ENCODE measurements around the gene PKHD1.

The PKHD1 gene

DNA sequence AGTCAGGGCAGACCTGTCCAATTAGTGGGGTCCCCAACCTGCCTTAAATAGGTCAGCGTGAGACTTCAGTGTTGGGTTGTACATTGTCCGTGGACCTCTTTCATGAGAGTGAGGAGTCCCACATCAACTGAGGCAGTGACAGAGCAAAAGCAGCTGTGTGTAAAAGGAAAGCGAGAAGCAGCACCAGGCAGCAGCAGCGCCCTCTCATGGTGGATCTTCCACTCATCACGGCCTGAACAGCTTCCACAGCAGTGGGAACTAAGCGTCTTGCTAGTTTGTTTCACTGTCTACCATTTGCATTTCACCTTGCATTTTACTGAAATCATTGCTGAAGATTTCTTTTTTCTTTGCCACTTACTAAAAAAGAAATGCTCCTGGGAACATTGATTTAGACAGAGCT lies 333.8 kb downstream of the PKHD1 start:
- no peak for DNase-seq (ENCODE audit: low read depth)
- H3K4me3 ChIP-seq (ENCODE audit: control insufficient read depth, low read depth, low read length) = no peak overlapping the region
- TF ChIP-seq, protein P1, sequence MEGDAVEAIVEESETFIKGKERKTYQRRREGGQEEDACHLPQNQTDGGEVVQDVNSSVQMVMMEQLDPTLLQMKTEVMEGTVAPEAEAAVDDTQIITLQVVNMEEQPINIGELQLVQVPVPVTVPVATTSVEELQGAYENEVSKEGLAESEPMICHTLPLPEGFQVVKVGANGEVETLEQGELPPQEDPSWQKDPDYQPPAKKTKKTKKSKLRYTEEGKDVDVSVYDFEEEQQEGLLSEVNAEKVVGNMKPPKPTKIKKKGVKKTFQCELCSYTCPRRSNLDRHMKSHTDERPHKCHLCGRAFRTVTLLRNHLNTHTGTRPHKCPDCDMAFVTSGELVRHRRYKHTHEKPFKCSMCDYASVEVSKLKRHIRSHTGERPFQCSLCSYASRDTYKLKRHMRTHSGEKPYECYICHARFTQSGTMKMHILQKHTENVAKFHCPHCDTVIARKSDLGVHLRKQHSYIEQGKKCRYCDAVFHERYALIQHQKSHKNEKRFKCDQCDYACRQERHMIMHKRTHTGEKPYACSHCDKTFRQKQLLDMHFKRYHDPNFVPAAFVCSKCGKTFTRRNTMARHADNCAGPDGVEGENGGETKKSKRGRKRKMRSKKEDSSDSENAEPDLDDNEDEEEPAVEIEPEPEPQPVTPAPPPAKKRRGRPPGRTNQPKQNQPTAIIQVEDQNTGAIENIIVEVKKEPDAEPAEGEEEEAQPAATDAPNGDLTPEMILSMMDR (IDR thresholded peaks at IDR 0.05; ENCODE audit: control insufficient read depth, insufficient read depth, low read depth, low read length, missing control alignments) = no peak

DNA sequence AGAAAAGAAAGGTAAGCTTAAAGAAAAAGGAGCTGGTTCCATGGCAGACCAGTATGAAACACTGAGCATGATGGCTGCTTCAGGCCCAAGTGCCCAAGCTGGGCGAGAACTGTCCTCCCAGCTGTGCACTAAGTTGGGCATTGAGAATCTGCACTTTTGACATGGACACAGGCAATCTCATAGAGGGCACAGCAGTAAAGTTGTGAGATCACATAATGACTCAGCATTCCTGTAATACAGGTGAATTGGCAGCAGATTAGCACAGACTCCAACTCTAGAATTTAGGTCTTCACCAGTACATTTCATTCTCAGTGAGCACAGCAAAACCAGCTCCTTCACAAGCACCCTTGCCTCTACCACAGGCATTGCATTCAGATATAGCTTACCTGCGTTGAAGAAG lies 343.4 kb downstream of the PKHD1 start:
- DNase-seq (ENCODE audit: low read depth) = no peak
- no peak overlapping the region for H3K4me3 ChIP-seq (ENCODE audit: control insufficient read depth, low read depth, low read length)
- TF ChIP-seq, protein P1 (IDR thresholded peaks at IDR 0.05; ENCODE audit: control insufficient read depth, insufficient read depth, low read depth, low read length, missing control alignments) = no peak

DNA sequence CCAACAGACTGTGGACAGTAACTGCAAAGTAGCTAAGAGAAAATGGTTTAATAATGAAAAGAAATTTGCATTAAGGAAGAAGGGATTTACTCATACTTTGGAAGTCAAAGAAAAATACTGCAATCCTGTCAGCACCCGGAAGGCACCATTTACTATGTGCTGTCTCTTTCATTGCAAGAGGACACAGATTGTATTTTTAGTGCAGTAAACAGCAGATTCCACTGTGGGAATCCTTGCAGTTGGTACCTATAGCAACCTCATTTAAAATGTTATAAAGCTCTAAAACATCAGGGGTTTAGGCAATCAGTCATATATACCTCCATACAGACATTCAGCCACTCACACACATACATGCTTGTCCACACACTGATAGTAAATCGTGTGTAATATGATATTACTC lies 346.8 kb downstream of the PKHD1 start:
- no peak for DNase-seq (ENCODE audit: low read depth)
- H3K4me3 ChIP-seq (ENCODE audit: control insufficient read depth, low read depth, low read length) = no peak overlapping the region
- TF ChIP-seq, protein P1 (IDR thresholded peaks at IDR 0.05; ENCODE audit: control insufficient read depth, insufficient read depth, low read depth, low read length, missing control alignments) = no peak

DNA sequence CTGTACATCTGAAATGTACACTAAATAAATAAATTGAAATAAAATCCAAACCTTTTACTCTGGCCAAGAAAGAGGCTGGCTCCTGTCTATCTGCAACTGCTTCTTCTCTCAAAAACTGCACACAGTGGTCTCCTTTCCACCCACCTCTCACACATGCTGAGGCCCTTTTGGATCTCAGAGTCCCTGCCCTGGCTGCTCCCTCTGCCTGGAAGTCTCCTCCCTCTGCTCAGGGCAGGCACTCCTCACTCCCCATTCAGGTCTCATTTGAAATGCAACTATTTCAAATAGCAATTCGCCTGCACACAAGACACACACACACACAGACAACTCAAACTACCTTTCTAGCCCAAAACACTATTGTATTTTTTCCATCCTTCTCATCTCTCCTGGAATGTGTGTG lies 348.8 kb downstream of the PKHD1 start:
- DNase-seq (ENCODE audit: low read depth) = no peak
- TF ChIP-seq, protein P1 (IDR thresholded peaks at IDR 0.05; ENCODE audit: control insufficient read depth, insufficient read depth, low read depth, low read length, missing control alignments) = no peak
- H3K4me3 ChIP-seq (ENCODE audit: control insufficient read depth, low read depth, low read length) = no peak overlapping the region

DNA sequence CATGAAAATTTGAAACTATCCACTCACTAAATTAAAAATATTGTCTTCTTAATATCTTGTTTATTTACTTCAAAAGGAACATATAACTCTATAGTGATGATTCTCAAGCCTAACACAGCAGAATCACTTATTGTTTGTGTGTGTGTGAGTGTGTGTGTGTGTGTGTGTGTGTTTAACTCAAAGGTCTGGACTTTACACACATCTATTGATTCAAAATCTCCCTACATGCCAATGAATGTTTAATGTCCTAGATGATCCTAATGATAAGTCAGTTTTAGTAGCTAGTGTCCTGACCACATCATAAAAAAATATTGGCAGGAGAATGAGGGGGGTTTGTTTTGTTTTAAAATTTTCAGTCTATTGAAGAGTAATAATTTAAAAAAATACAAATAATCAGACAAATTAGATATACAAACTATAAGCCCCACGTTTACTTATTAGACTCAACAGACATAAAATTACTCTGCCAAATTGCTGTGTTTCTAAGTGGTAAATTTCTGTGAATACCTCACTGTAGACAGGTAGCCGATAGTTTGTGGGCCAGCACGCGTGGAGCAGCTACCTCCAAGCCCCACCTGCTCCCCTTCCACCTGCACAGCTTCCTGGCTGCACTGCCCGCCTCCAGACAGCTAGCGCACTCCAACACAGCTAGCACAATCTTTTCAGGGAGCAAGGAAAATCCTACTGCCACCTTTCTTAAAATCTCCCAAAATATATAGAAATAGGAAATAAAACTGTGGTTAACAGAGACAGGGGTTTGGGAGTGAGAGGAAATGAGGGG lies 349.6 kb downstream of the PKHD1 start:
- DNase-seq (ENCODE audit: low read depth) = no peak
- no peak overlapping the region for H3K4me3 ChIP-seq (ENCODE audit: control insufficient read depth, low read depth, low read length)
- TF ChIP-seq, protein P1 (IDR thresholded peaks at IDR 0.05; ENCODE audit: control insufficient read depth, insufficient read depth, low read depth, low read length, missing control alignments) = no peak

DNA sequence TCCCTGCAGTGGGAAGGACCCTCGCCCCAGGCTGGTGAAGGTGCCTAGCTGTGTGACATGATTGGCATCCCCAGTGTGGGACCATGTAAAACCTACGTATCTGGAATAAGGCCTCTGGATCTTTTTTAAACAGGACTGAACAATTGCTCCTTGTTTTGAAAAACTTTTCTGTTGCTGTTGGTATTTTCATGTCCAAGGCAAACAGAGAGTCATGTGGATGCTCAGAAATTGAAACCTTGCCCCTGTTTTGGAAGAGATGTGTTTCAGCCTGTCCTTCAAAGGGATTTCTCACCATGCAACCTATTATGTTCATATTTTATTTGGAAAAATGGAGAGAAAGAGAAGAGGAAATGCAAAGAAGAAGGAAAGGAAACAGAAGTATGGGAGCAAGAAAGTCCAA lies 362.3 kb downstream of the PKHD1 start:
- TF ChIP-seq, protein P1 (IDR thresholded peaks at IDR 0.05; ENCODE audit: control insufficient read depth, insufficient read depth, low read depth, low read length, missing control alignments) = no peak
- H3K4me3 ChIP-seq (ENCODE audit: control insufficient read depth, low read depth, low read length) = no peak overlapping the region
- no peak for DNase-seq (ENCODE audit: low read depth)
